Karpas-422 (cell line): ENCODE data around the gene C11orf91. TPM values are rescaled to one million over a fixed set of nuclear protein-coding genes. Genes with fewer than 3 reads are reported as not detected.
A peak's percentile ranks its signal among the peaks of the same experiment; 100 is the strongest.

Experiments
- DNase-seq: peaks from one replicate; pipeline ENCODE4 v3.0.0-alpha.2; 2015
- H2AFZ ChIP-seq: fragments of 200-600 bp; sonication (generic); 2 replicates; pipeline ENCODE4 v1.6.1; 2014; ENCODE audit warnings: antibody characterized with exemption, low read length, mixed read lengths
- H3K27ac ChIP-seq: fragments of 200-600 bp; sonication (generic); 2 replicates; pipeline ENCODE4 v1.5.1; 2014; ENCODE audit warnings: mild to moderate bottlenecking, low read length, moderate library complexity
- H3K27me3 ChIP-seq: fragments of 200-600 bp; sonication (generic); 2 replicates; pipeline ENCODE4 v1.6.1; 2014; ENCODE audit warnings: low read length, mixed read lengths
- H3K36me3 ChIP-seq: fragments of 200-600 bp; sonication (generic); 2 replicates; pipeline ENCODE4 v1.6.1; 2014; ENCODE audit warnings: low read length, mixed read lengths; ENCODE audit not compliant: insufficient read depth
- H3K4me1 ChIP-seq: fragments of 200-600 bp; sonication (generic); 2 replicates; pipeline ENCODE4 v1.6.1; 2014; ENCODE audit warnings: mild to moderate bottlenecking, low read length, mixed read lengths
- H3K4me2 ChIP-seq: fragments of 200-600 bp; sonication (generic); 2 replicates; pipeline ENCODE4 v1.6.1; 2014; ENCODE audit warnings: low read length, low read depth, mild to moderate bottlenecking; ENCODE audit not compliant: poor library complexity, severe bottlenecking
- H3K4me3 ChIP-seq: fragments of 200-600 bp; sonication (generic); 2 replicates; pipeline ENCODE4 v1.5.1; 2014; ENCODE audit warnings: mild to moderate bottlenecking, antibody characterized with exemption, low read length, mixed read lengths
- H3K79me2 ChIP-seq: fragments of 200-600 bp; sonication (generic); 2 replicates; pipeline ENCODE4 v1.6.1; 2014; ENCODE audit warnings: mild to moderate bottlenecking, low read length, mixed read lengths
- H3K9ac ChIP-seq: fragments of 200-600 bp; sonication (generic); 2 replicates; pipeline ENCODE4 v1.6.0; 2014; ENCODE audit warnings: low read length
- H3K9me2 ChIP-seq: fragments of 200-600 bp; sonication (generic), shearing (Covaris generic); replicated peaks from 2 replicates; pipeline ENCODE4 v1.6.0; 2014; ENCODE audit warnings: mild to moderate bottlenecking, low read length, moderate library complexity; ENCODE audit not compliant: insufficient read depth
- H3K9me3 ChIP-seq: fragments of 300-700, 200-600 bp; sonication (generic); 2 replicates; pipeline ENCODE4 v1.6.1; 2014; ENCODE audit warnings: low read length, mixed read lengths
- H4K20me1 ChIP-seq: fragments of 200-600 bp; sonication (generic); 2 replicates; pipeline ENCODE4 v1.6.1; 2014; ENCODE audit warnings: mild to moderate bottlenecking, antibody characterized with exemption, low read length, low read depth; ENCODE audit not compliant: insufficient read depth
- total RNA-seq: library from RNA; depleted of rRNA; stranded (reverse); fragments of >200 nt; shearing (Covaris generic); gene quantifications from 2 replicates; pipeline ENCODE4 v1.2.3, GENCODE V29; 2014; ENCODE audit warnings: low replicate concordance

The C11orf91 gene
- total RNA-seq, 1 experiment from 2014 or later, result not detected

- no peaks in the 10 kb centered on the region for H3K4me1 ChIP-seq
- H3K9me3 ChIP-seq, result no peaks in the 10 kb centered on the region
- no peak overlapping the region for H3K4me3 ChIP-seq
- no peak for DNase-seq
- H3K79me2 ChIP-seq, result no peaks in the 10 kb centered on the region
- no peak overlapping the region for H3K4me2 ChIP-seq
- H4K20me1 ChIP-seq, result no peaks in the 10 kb centered on the region
- no peaks in the 10 kb centered on the region for H3K27me3 ChIP-seq
- no peak overlapping the region for H3K27ac ChIP-seq
- no peaks in the 10 kb centered on the region for H3K9me2 ChIP-seq
- H3K9ac ChIP-seq, result no peak overlapping the region
- H2AFZ ChIP-seq, result no peak overlapping the region
- H3K36me3 ChIP-seq, result no peaks in the 10 kb centered on the region
Observed at GRCh38 chr11:33706546-33706945, 5.9 kb upstream of the C11orf91 start.

GRCh38 chr11:33704240-33705002 lies 3.8 kb upstream of the C11orf91 start:
- Histone ChIP-seq H3K79me2 (no peaks in the 10 kb centered on the region), H4K20me1 (0 out of 2 replicates have a peak, but pooled peaks cover 3% of the 10 kb centered on the region), H3K4me2 (no peak overlapping the region), H3K4me3 (no peak overlapping the region), H3K27ac (no peak overlapping the region), H2AFZ (no peak overlapping the region), H3K9me3 (no peaks in the 10 kb centered on the region), H3K27me3 (peaks cover 4% of the 10 kb centered on the region; the same call in 1 of the 2 replicates), H3K9me2 (no peaks in the 10 kb centered on the region), H3K4me1 (peaks cover 6% of the 10 kb centered on the region), H3K36me3 (no peaks in the 10 kb centered on the region), H3K9ac (no peak overlapping the region)
- DNase-seq, result no peak

- Histone ChIP-seq H3K4me2 (no peak overlapping the region), H3K4me3 (no peak overlapping the region), H3K27ac (no peak overlapping the region), H2AFZ (no peak overlapping the region), H3K36me3 (no peaks in the 10 kb centered on the region), H3K79me2 (no peaks in the 10 kb centered on the region), H3K9ac (no peak overlapping the region), H3K9me2 (no peaks in the 10 kb centered on the region), H3K9me3 (no peaks in the 10 kb centered on the region), H3K4me1 (peaks cover 6% of the 10 kb centered on the region), H4K20me1 (0 out of 2 replicates have a peak, but pooled peaks cover 3% of the 10 kb centered on the region), H3K27me3 (peaks cover 4% of the 10 kb centered on the region; the same call in 1 of the 2 replicates)
- no peak for DNase-seq
Observed at GRCh38 chr11:33703788-33704187, 3.2 kb upstream of the C11orf91 start.

- Histone ChIP-seq H3K9ac (no peak overlapping the region), H3K4me3 (no peak overlapping the region), H3K27me3 (peaks cover 4% of the 10 kb centered on the region; the same call in 1 of the 2 replicates), H4K20me1 (0 out of 2 replicates have a peak, but pooled peaks cover 3% of the 10 kb centered on the region), H3K36me3 (no peaks in the 10 kb centered on the region), H3K4me2 (no peak overlapping the region), H3K9me3 (no peaks in the 10 kb centered on the region), H3K9me2 (no peaks in the 10 kb centered on the region), H3K4me1 (peaks cover 6% of the 10 kb centered on the region), H3K79me2 (no peaks in the 10 kb centered on the region), H2AFZ (no peak overlapping the region), H3K27ac (no peak overlapping the region)
- DNase-seq, result no peak
Observed at GRCh38 chr11:33703234-33703633, 2.6 kb upstream of the C11orf91 start.

- Histone ChIP-seq H3K36me3 (no peaks in the 10 kb centered on the region), H3K9me3 (no peaks in the 10 kb centered on the region), H3K9me2 (no peaks in the 10 kb centered on the region), H3K4me1 (peaks cover 6% of the 10 kb centered on the region), H3K79me2 (no peaks in the 10 kb centered on the region), H2AFZ (no peak overlapping the region), H3K4me2 (peak overlapping the region; percentile 57), H3K27ac (no peak overlapping the region), H3K27me3 (peaks cover 4% of the 10 kb centered on the region; the same call in 1 of the 2 replicates), H4K20me1 (0 out of 2 replicates have a peak, but pooled peaks cover 6% of the 10 kb centered on the region), H3K9ac (no peak overlapping the region), H3K4me3 (peak overlapping the region; percentile 45; the same call in 1 of the 2 replicates)
- DNase-seq, result no peak
Observed at GRCh38 chr11:33701302-33702230, 940 bp upstream of the C11orf91 start.

- no peaks in the 10 kb centered on the region for H3K9me2 ChIP-seq
- no peaks in the 10 kb centered on the region for H3K9me3 ChIP-seq
- no peak overlapping the region for H3K27ac ChIP-seq
- peak overlapping the region; percentile 57 for H3K4me2 ChIP-seq
- no peak overlapping the region for H3K9ac ChIP-seq
- H3K4me1 ChIP-seq, result peaks cover 6% of the 10 kb centered on the region
- no peak for DNase-seq
- peaks cover 4% of the 10 kb centered on the region; the same call in 1 of the 2 replicates for H3K27me3 ChIP-seq
- no peaks in the 10 kb centered on the region for H3K36me3 ChIP-seq
- no peaks in the 10 kb centered on the region for H3K79me2 ChIP-seq
- peak overlapping the region; percentile 45; the same call in 1 of the 2 replicates for H3K4me3 ChIP-seq
- H2AFZ ChIP-seq, result no peak overlapping the region
- H4K20me1 ChIP-seq, result 0 out of 2 replicates have a peak, but pooled peaks cover 6% of the 10 kb centered on the region
Observed at GRCh38 chr11:33700063-33700501, 544 bp downstream of the C11orf91 start.

- no peak overlapping the region for H3K4me2 ChIP-seq
- H3K36me3 ChIP-seq, result no peaks in the 10 kb centered on the region
- H3K4me3 ChIP-seq, result no peak overlapping the region
Observed at GRCh38 chr11:33699515-33700062, 1.0 kb downstream of the C11orf91 start.

More at GRCh38 chr11:33699515-33700062, 1.0 kb downstream of the C11orf91 start:
- no peaks in the 10 kb centered on the region for H3K79me2 ChIP-seq
- no peak overlapping the region for H2AFZ ChIP-seq
- peaks cover 6% of the 10 kb centered on the region for H3K4me1 ChIP-seq
- no peaks in the 10 kb centered on the region for H3K9me2 ChIP-seq
- H4K20me1 ChIP-seq, result 0 out of 2 replicates have a peak, but pooled peaks cover 6% of the 10 kb centered on the region
- H3K27me3 ChIP-seq, result peaks cover 4% of the 10 kb centered on the region; the same call in 1 of the 2 replicates
- no peak for DNase-seq
- no peaks in the 10 kb centered on the region for H3K9me3 ChIP-seq
- H3K27ac ChIP-seq, result no peak overlapping the region
- H3K9ac ChIP-seq, result no peak overlapping the region
